Measurements from ENCODE around the gene TECPR2. TPM values are rescaled to one million over a fixed set of nuclear protein-coding genes. Genes with fewer than 3 reads are reported as not detected.

Gene TECPR2
- total and polyA plus RNA-seq, 4 experiments from 2014 or later, result 0.89 to 12.6 (median 7.8) TPM

DNA sequence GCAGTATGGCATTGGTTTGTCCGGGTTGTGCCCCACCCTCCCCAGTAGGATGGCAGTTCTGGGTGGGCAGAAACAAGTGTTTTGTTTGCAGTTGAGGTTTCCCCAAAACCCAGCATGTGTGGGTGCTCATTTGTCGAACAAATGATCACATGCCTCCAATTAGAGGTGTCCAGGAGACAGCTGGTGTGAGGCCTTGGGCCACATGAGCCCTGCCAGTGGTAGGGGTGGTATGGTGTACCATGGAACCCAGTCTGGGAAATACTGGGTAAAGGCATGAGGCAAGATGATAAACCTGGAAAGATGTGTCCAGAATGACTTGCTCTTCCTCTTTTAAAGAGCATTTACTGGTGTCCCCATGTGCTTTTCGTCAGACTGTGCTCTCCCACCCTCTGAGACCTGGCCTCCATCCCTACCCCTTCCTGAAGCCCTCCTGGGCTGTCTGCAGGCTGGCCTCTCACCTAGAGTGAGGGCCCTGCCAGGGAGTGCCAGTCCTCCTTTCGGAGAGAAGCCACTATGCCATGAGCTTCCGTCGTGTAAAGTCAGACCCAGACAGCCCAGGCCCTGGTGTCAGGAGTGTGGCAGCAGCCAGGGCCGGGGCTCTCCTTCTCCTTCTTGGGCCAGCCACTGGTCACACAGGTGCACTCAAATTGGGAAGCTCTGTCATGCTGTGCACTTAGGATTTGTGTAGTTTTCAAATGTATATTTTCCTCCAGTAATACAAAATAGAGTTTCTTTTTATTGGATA lies 129.2 kb downstream of the TECPR2 start:
- Mint-ChIP-seq H3K27me3 (no peaks in the 10 kb centered on the region), H3K4me3 (no peak overlapping the region), H3K27ac (peak overlapping the region in 2 of 7 donors; percentile 2 to 36), H3K36me3 (peaks cover 0 to 5% of the 10 kb centered on the region in 2 donors), H3K9me3 (peaks cover 0 to 2% (median 0%) of the 10 kb centered on the region in 8 donors), H3K4me1 (no peaks in the 10 kb centered on the region)
- H3K4me3 ChIP-seq (ENCODE audit: low read length in 2 of 2), result no peak overlapping the region
- no peaks in the 10 kb centered on the region for H3K9me3 ChIP-seq (ENCODE audit: control insufficient read depth in 1 of 2, low read length in 2 of 2)
- intact Hi-C loops (cut with micrococcal nuclease), result no loop called here
- no peaks in the 10 kb centered on the region for H3K36me3 ChIP-seq (ENCODE audit: insufficient read depth, low read length)
- no peak for DNase-seq
- ChIA-PET POLR2A (ENCODE audit: partially characterized antibody) (no interaction called here), CTCF (ENCODE audit: partially characterized antibody) (interaction anchor here (1.0 kb wide), 1 partner anchor 24 kb away, joined by 3 read pairs; no protein-coding TSS in a partner anchor)
- H3K27ac ChIP-seq (ENCODE audit: low read depth, low read length), result no peak overlapping the region
- no peaks in the 10 kb centered on the region for H3K27me3 ChIP-seq (ENCODE audit: insufficient read depth, low read length)
- no peaks in the 10 kb centered on the region for H3K4me1 ChIP-seq (ENCODE audit: insufficient read depth, low read length)

DNA sequence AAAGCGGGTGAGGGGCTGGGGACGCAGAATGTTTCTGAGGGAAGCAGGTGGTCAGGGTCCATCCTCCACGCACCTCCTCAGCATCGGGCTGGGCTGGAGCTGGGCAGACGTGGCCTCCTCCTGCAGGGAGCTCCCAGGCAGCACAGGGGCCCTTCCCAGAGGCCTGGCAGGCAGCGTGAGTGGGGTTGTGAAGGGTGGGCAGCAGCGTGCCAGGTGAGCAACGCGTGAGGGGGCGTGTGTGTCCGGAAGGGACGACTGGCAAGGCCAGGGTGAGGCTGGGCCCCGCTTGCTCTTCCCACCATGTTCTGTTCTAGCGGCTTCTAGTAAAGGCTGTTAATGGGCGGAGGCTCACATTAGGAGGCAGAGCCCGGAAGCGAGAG lies 129.8 kb downstream of the TECPR2 start:
- peaks cover 0 to 2% (median 0%) of the 10 kb centered on the region in 8 donors for H3K9me3 Mint-ChIP-seq
- no peaks in the 10 kb centered on the region for H3K4me1 Mint-ChIP-seq
- no peak overlapping the region for H3K4me3 Mint-ChIP-seq
- no peaks in the 10 kb centered on the region for H3K27me3 Mint-ChIP-seq
- no peak overlapping the region for H3K4me3 ChIP-seq (ENCODE audit: low read length in 2 of 2)
- no peak for DNase-seq
- no peaks in the 10 kb centered on the region for H3K27me3 ChIP-seq (ENCODE audit: insufficient read depth, low read length)
- H3K27ac ChIP-seq (ENCODE audit: low read depth, low read length), result no peak overlapping the region
- intact Hi-C loops (cut with micrococcal nuclease), result no loop called here
- ChIA-PET POLR2A (ENCODE audit: partially characterized antibody) (no interaction called here), CTCF (ENCODE audit: partially characterized antibody) (no interaction called here)
- peaks cover 0 to 6% of the 10 kb centered on the region in 2 donors for H3K36me3 Mint-ChIP-seq
- H3K4me1 ChIP-seq (ENCODE audit: insufficient read depth, low read length), result no peaks in the 10 kb centered on the region
- no peaks in the 10 kb centered on the region for H3K36me3 ChIP-seq (ENCODE audit: insufficient read depth, low read length)
- H3K9me3 ChIP-seq (ENCODE audit: control insufficient read depth in 1 of 2, low read length in 2 of 2), result no peaks in the 10 kb centered on the region
- no peak overlapping the region for H3K27ac Mint-ChIP-seq

DNA sequence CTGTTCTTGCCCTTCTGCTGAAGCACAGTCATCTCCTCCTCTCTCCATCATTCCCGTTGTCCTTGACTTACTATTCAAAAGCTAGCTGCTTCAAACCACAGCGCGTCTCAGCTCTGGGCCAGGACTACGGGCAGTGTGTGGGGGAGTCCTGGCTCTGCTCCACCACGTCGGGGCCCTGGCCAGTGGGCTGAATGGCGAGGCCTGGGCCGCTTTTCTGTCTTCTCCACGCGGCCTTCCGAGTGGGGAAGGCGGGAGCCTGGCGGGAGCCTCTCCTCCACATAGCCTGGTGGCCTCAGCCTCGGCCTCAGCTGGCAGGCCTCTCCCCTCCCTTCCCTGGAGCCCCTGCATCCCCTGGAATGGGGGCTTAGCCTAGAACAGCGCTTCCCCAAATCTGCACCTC lies 130.4 kb downstream of the TECPR2 start:
- H3K4me3 ChIP-seq (ENCODE audit: low read length in 2 of 2), result no peak overlapping the region
- H3K27me3 ChIP-seq (ENCODE audit: insufficient read depth, low read length), result no peaks in the 10 kb centered on the region
- Mint-ChIP-seq H3K9me3 (peaks cover 0 to 2% (median 0%) of the 10 kb centered on the region in 8 donors), H3K4me1 (peaks cover 0 to 1% (median 0%) of the 10 kb centered on the region in 4 donors), H3K27me3 (no peaks in the 10 kb centered on the region), H3K36me3 (peaks cover 0 to 8% of the 10 kb centered on the region in 2 donors), H3K4me3 (no peak overlapping the region), H3K27ac (no peak overlapping the region)
- ChIA-PET CTCF (ENCODE audit: partially characterized antibody) (no interaction called here), POLR2A (ENCODE audit: partially characterized antibody) (no interaction called here)
- no peaks in the 10 kb centered on the region for H3K4me1 ChIP-seq (ENCODE audit: insufficient read depth, low read length)
- no peaks in the 10 kb centered on the region for H3K9me3 ChIP-seq (ENCODE audit: control insufficient read depth in 1 of 2, low read length in 2 of 2)
- intact Hi-C loops (cut with micrococcal nuclease), result no loop called here
- DNase-seq, result no peak
- H3K27ac ChIP-seq (ENCODE audit: low read depth, low read length), result no peak overlapping the region
- no peaks in the 10 kb centered on the region for H3K36me3 ChIP-seq (ENCODE audit: insufficient read depth, low read length)

DNA sequence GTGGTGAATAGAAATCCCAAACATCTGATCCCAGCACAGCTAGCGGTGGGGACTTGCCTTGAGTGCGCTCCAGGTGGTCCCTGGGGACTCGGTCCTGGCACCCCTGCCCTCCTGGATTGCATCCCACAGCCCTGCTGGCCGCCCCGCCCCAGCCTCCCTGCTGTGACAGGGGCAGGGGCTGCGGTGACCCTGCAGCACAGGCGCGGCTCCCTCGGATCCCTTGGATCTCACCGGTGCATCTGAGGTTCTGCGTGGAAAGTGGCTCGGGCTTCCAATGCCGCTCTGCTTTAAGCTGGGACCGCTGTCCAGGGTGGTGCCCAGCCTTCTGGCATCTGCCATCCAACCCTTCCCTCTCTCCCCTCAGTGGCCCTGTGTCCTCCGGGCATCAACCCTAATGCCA lies 130.8 kb downstream of the TECPR2 start:
- no peak overlapping the region for H3K27ac ChIP-seq (ENCODE audit: low read depth, low read length)
- CTCF ChIA-PET (ENCODE audit: partially characterized antibody), result no interaction called here
- intact Hi-C loops (cut with micrococcal nuclease), result no loop called here

DNA sequence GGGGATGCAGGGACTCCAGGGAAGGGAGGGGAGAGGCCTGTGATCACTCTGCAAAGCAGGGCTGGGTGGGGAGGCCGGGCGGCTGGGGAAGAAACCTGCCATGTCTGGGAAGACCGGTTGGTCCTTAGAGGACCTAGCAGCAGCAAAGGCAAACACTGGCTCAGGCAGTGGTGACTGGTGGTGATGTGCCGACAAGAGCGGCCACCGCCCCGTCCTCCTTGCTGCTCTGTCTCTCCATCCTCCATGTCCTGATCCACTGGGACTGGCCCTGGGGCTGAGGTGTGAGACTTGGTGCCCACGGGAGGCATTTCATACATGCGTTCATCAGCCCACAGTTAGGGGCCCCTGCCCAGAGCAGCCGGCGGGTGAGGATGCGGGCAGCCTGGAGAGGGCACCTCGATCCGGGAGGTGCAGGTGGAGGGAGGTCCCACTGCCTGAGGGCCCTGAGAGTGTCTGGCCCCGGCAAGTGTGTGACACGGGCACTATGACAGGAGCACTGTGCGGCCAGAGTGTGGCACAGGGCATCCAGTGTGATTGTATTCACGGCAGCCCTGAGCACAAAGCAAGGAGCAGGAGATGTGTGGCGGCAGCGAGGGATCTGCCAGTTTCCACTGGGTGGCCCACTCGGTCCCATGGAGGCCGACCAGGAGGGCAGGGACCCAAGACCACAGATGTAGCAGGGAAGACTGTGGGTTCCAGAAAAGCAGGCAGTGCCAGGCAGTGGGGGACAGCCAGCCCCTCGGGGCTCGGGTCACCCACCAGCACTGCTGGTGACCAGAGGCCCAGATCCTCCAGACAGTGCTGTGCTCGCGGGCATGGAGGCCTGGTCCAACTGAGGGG lies 133.0 kb downstream of the TECPR2 start:
- no peaks in the 10 kb centered on the region for H3K36me3 ChIP-seq (ENCODE audit: insufficient read depth, low read length)
- H3K9me3 Mint-ChIP-seq, result peaks cover 0 to 2% (median 0%) of the 10 kb centered on the region in 8 donors
- no peaks in the 10 kb centered on the region for H3K27me3 Mint-ChIP-seq
- H3K9me3 ChIP-seq (ENCODE audit: control insufficient read depth in 1 of 2, low read length in 2 of 2), result no peaks in the 10 kb centered on the region
- ChIA-PET CTCF (ENCODE audit: partially characterized antibody) (no interaction called here), POLR2A (ENCODE audit: partially characterized antibody) (no interaction called here)
- H3K27ac Mint-ChIP-seq, result peak overlapping the region in 1 of 7 donors; percentile 37
- no peak overlapping the region for H3K27ac ChIP-seq (ENCODE audit: low read depth, low read length)
- peaks cover 9% of the 10 kb centered on the region for H3K4me1 ChIP-seq (ENCODE audit: insufficient read depth, low read length)
- H3K4me3 Mint-ChIP-seq, result peak overlapping the region in 1 of 8 donors; percentile 17
- peaks cover 4 to 18% of the 10 kb centered on the region in 2 donors for H3K36me3 Mint-ChIP-seq
- H3K27me3 ChIP-seq (ENCODE audit: insufficient read depth, low read length), result no peaks in the 10 kb centered on the region
- peaks cover 7 to 12% (median 9%) of the 10 kb centered on the region in 4 donors for H3K4me1 Mint-ChIP-seq
- no peak overlapping the region for H3K4me3 ChIP-seq (ENCODE audit: low read length in 2 of 2)
- intact Hi-C loops (cut with micrococcal nuclease), result no loop called here
- no peak for DNase-seq

More for the DNA sequence above, 130.8 kb downstream of the TECPR2 start:
- no peaks in the 10 kb centered on the region for H3K27me3 ChIP-seq (ENCODE audit: insufficient read depth, low read length)
- Mint-ChIP-seq H3K9me3 (peaks cover 0 to 2% (median 0%) of the 10 kb centered on the region in 8 donors), H3K27ac (no peak overlapping the region), H3K36me3 (peaks cover 0 to 8% of the 10 kb centered on the region in 2 donors), H3K4me1 (peaks cover 0 to 1% (median 0%) of the 10 kb centered on the region in 4 donors), H3K27me3 (no peaks in the 10 kb centered on the region), H3K4me3 (no peak overlapping the region)
- no peak overlapping the region for H3K4me3 ChIP-seq (ENCODE audit: low read length in 2 of 2)
- DNase-seq, result no peak
- POLR2A ChIA-PET (ENCODE audit: partially characterized antibody), result no interaction called here
- H3K9me3 ChIP-seq (ENCODE audit: control insufficient read depth in 1 of 2, low read length in 2 of 2), result no peaks in the 10 kb centered on the region
- H3K4me1 ChIP-seq (ENCODE audit: insufficient read depth, low read length), result no peaks in the 10 kb centered on the region
- no peaks in the 10 kb centered on the region for H3K36me3 ChIP-seq (ENCODE audit: insufficient read depth, low read length)

DNA sequence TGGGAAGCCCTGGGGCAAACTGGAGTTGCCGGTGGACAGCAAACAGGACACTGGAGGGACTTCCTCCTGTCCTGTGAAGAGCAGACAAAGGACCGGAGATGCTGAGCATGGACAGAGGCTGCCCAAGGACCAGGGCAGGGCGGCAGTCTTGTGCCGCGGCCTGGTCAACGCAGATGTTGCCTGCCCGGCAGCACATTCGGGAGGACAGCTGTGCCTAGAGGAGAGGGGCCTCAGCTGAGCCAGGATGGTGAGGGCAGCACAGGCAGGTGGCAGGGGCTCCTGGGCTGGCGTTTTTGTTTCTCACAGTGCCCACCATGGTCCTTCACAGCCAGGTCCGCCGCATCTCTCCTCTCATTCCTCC lies 133.6 kb downstream of the TECPR2 start:
- no peaks in the 10 kb centered on the region for H3K27me3 ChIP-seq (ENCODE audit: insufficient read depth, low read length)
- H3K27me3 Mint-ChIP-seq, result no peaks in the 10 kb centered on the region
- H3K4me3 Mint-ChIP-seq, result peak overlapping the region in 1 of 8 donors; percentile 17
- H3K9me3 ChIP-seq (ENCODE audit: control insufficient read depth in 1 of 2, low read length in 2 of 2), result no peaks in the 10 kb centered on the region
- ChIA-PET CTCF (ENCODE audit: partially characterized antibody) (no interaction called here), POLR2A (ENCODE audit: partially characterized antibody) (no interaction called here)
- no peak for DNase-seq
- no peak overlapping the region for H3K27ac ChIP-seq (ENCODE audit: low read depth, low read length)
- peaks cover 4 to 18% of the 10 kb centered on the region in 2 donors for H3K36me3 Mint-ChIP-seq
- peaks cover 9 to 14% (median 10%) of the 10 kb centered on the region in 4 donors for H3K4me1 Mint-ChIP-seq
- no peak overlapping the region for H3K4me3 ChIP-seq (ENCODE audit: low read length in 2 of 2)
- intact Hi-C loops (cut with micrococcal nuclease), result no loop called here
- peak overlapping the region in 1 of 7 donors; percentile 57 for H3K27ac Mint-ChIP-seq
- no peaks in the 10 kb centered on the region for H3K36me3 ChIP-seq (ENCODE audit: insufficient read depth, low read length)
- H3K4me1 ChIP-seq (ENCODE audit: insufficient read depth, low read length), result peaks cover 10% of the 10 kb centered on the region
- peaks cover 0 to 2% (median 0%) of the 10 kb centered on the region in 8 donors for H3K9me3 Mint-ChIP-seq

DNA sequence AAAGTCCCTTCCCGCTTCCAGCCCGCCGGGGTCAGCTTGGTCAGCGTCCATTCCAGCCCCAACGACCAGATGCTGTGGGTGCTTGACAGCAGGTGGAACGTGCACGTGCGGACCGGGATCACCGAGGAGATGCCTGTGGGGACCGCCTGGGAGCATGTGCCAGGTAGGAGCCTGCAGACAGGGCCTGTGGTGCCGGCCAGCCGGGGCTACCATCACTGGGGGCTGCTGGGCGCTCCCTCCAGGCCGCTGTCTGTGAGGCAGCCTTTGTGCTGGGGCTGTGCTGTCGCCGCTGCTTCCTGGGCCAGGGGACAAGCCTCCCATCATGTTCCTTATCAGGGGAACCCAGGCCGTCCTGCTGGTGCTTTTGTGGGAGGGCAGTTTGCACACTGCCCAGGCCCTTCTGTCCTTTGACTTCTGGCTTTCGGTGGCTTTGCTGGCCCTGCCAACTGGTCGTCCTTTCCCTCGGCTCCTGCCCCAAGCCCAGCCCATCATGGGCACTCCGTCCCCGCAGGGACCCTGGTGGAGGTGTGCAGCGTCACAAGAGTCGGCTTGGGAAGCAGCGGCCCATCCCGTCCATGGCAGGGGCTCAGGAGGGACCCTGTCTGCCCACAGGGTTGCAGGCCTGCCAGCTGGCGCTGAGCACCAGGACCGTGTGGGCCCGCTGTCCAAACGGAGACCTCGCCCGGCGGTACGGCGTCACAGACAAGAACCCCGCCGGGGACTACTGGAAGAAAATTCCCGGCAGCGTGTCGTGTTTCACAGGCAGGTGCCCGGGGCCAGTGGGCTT lies 134.4 kb downstream of the TECPR2 start:
- H3K27me3 Mint-ChIP-seq, result no peaks in the 10 kb centered on the region
- intact Hi-C loops (cut with micrococcal nuclease), result no loop called here
- H3K4me3 ChIP-seq (ENCODE audit: low read length in 2 of 2), result no peak overlapping the region
- H3K27ac Mint-ChIP-seq, result no peak overlapping the region
- H3K27me3 ChIP-seq (ENCODE audit: insufficient read depth, low read length), result no peaks in the 10 kb centered on the region
- H3K36me3 Mint-ChIP-seq, result peaks cover 4 to 18% of the 10 kb centered on the region in 2 donors
- H3K4me1 ChIP-seq (ENCODE audit: insufficient read depth, low read length), result peaks cover 10% of the 10 kb centered on the region
- H3K36me3 ChIP-seq (ENCODE audit: insufficient read depth, low read length), result no peaks in the 10 kb centered on the region
- peaks cover 9 to 14% (median 10%) of the 10 kb centered on the region in 4 donors for H3K4me1 Mint-ChIP-seq
- peaks cover 0 to 2% (median 0%) of the 10 kb centered on the region in 8 donors for H3K9me3 Mint-ChIP-seq
- ChIA-PET CTCF (ENCODE audit: partially characterized antibody) (no interaction called here), POLR2A (ENCODE audit: partially characterized antibody) (no interaction called here)
- no peak for DNase-seq
- H3K27ac ChIP-seq (ENCODE audit: low read depth, low read length), result no peak overlapping the region
- no peaks in the 10 kb centered on the region for H3K9me3 ChIP-seq (ENCODE audit: control insufficient read depth in 1 of 2, low read length in 2 of 2)
- H3K4me3 Mint-ChIP-seq, result no peak overlapping the region
